ENCODE results near the gene POLR3K.
"Not testable (repeated sequence)": the region's sequence is repeated elsewhere in the genome, so short reads cannot be mapped to it uniquely, and the experiment has no call there.

POLR3K gene

DNA sequence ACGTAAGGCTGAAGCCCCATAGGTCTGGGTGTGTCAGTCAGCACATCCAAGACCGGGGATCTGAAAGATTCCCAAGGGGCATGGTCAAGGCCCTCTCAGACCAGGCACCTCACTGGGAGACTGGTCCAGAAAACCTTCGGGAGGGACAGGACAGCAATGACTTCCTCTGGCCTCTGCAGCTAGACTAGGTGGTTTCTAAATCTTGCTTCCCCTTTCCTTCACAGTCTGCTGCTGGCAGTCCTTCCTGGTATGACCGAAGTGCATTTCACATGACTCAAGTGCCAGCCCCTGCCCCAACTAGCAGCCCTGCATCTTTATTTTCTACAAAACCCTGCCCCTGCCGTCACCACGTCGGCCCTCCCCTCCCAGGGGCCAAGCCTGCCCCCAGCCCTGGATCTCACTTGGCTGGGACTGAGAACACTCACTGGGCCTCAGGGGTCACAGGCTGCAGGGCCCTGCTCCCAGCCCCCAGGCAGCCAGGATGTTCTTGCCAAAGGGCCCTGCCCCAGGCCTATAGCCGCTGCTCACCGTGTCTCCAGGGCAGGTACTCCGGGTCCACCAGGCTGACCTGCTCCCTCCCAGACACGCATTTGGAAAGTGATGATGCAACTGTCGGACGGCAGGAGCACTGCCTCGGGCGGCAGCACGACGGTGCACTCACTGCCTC is 18.3 kb downstream of the POLR3K start:
- no peak overlapping the region for H4K8ac ChIP-seq (ENCODE audit: low read depth, low read length)
- H3K4me3 ChIP-seq (ENCODE audit: low read length) = no peak overlapping the region
- no peak for DNase-seq
- H2BK15ac ChIP-seq (replicated peaks; ENCODE audit: low read depth) = no peak overlapping the region
- H3K36me3 ChIP-seq (ENCODE audit: control insufficient read depth, insufficient read depth, low read length) = peaks cover 1% of the 10 kb centered on the region
- no peak overlapping the region for H3K27ac ChIP-seq (ENCODE audit: low read depth, low read length)
- H3K4me2 ChIP-seq (ENCODE audit: low read length) = no peak overlapping the region
- no peak overlapping the region for H4K5ac ChIP-seq (ENCODE audit: low read length)
- H3K23ac ChIP-seq (ENCODE audit: low read length) = no peak overlapping the region
- no peaks in the 10 kb centered on the region for H3K79me1 ChIP-seq (ENCODE audit: low read length)
- no peak overlapping the region for H2BK5ac ChIP-seq (ENCODE audit: low read length)
- no peak overlapping the region for H3K18ac ChIP-seq (ENCODE audit: low read length)
- WGBS (ENCODE audit: extremely low coverage, insufficient coverage, low lambda C conversion rate) = no CpG with 5 or more reads among the region's 17 CpGs
- H3K79me2 ChIP-seq (ENCODE audit: control insufficient read depth, insufficient read depth, low read length) = no peaks in the 10 kb centered on the region
- H3K4ac ChIP-seq (ENCODE audit: low read depth, low read length) = no peak overlapping the region
- no peak overlapping the region for H3K9ac ChIP-seq (ENCODE audit: low read length)
- no peaks in the 10 kb centered on the region for H3K4me1 ChIP-seq (ENCODE audit: control insufficient read depth, low read depth, low read length)
- no peak overlapping the region for H3K56ac ChIP-seq (ENCODE audit: low read length)
- no peak overlapping the region for H2AK5ac ChIP-seq (ENCODE audit: low read length)
- H2BK120ac ChIP-seq (ENCODE audit: low read depth, low read length) = no peak overlapping the region
- no peaks in the 10 kb centered on the region for H3K27me3 ChIP-seq (ENCODE audit: insufficient read depth, low read length, poor library complexity)

DNA sequence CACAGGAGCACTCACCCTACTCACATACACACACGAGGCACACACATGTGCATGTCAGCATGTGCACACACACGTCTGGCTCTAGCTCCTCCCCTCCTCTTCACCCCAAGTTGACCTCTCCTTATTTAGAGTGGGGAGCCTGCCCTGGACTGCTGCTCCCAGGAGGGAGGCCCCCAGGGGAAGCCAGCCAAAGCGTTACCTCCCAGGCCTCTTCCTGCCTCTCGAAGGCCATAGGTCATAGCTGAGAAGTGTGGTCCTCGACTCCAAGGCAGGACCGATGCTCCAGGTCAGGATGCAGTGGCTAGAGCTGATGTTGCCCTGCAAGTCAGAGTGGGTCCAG is 18.8 kb downstream of the POLR3K start:
- Histone ChIP-seq H3K4me1 (ENCODE audit: control insufficient read depth, low read depth, low read length) (no peaks in the 10 kb centered on the region), H3K36me3 (ENCODE audit: control insufficient read depth, insufficient read depth, low read length) (peaks cover 1% of the 10 kb centered on the region), H3K27ac (ENCODE audit: low read depth, low read length) (no peak overlapping the region), H3K4ac (ENCODE audit: low read depth, low read length) (no peak overlapping the region), H3K4me2 (ENCODE audit: low read length) (no peak overlapping the region), H3K9ac (ENCODE audit: low read length) (no peak overlapping the region), H4K8ac (ENCODE audit: low read depth, low read length) (no peak overlapping the region), H2BK120ac (ENCODE audit: low read depth, low read length) (no peak overlapping the region), H4K5ac (ENCODE audit: low read length) (no peak overlapping the region), H3K79me1 (ENCODE audit: low read length) (no peaks in the 10 kb centered on the region), H3K79me2 (ENCODE audit: control insufficient read depth, insufficient read depth, low read length) (no peaks in the 10 kb centered on the region), H2AK5ac (ENCODE audit: low read length) (no peak overlapping the region), H2BK5ac (ENCODE audit: low read length) (no peak overlapping the region), H3K23ac (ENCODE audit: low read length) (no peak overlapping the region), H3K56ac (ENCODE audit: low read length) (no peak overlapping the region), H3K27me3 (ENCODE audit: insufficient read depth, low read length, poor library complexity) (no peaks in the 10 kb centered on the region), H3K4me3 (ENCODE audit: low read length) (no peak overlapping the region), H3K18ac (ENCODE audit: low read length) (no peak overlapping the region), H2BK15ac (replicated peaks; ENCODE audit: low read depth) (no peak overlapping the region)
- no CpG with 5 or more reads among the region's 6 CpGs for WGBS (ENCODE audit: extremely low coverage, insufficient coverage, low lambda C conversion rate)
- DNase-seq = no peak

DNA sequence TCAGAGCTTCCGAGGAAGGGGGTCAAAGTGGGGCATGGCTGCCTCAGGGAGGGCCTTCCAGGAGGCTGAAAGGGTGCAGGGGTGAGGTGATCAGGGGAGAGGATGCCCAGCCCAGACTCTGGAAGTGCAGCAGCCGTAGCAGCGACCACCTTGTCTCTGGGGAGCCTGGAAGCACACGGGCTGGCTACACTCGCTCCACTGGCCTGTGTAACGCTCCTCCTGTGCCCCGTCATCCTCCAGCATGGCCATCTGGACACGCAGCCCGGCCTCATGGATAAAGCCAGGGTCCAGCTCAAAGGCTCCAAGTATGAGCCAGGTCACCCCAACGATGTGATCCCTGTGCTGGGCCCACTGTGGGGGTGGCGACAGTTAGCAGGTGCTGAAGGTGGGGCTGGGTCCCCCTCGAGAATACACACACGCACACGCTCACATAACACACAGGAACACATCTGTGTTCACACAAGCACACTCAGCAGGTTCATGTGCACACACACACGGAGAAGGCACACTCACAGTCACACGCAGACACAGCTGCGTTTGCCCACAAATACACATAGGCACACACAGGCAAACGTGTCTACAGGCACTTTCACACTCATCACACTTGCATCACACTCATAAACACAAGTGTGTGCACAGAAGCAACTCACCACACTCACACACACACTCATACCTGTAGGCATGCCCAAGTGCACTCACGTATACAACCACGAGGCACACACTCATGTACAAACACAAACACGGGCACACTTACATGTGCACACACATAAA is 19.3 kb downstream of the POLR3K start:
- Histone ChIP-seq H2BK15ac (replicated peaks; ENCODE audit: low read depth) (no peak overlapping the region), H4K8ac (ENCODE audit: low read depth, low read length) (no peak overlapping the region), H2AK5ac (ENCODE audit: low read length) (no peak overlapping the region), H4K5ac (ENCODE audit: low read length) (no peak overlapping the region), H3K4me1 (ENCODE audit: control insufficient read depth, low read depth, low read length) (no peaks in the 10 kb centered on the region), H3K23ac (ENCODE audit: low read length) (no peak overlapping the region), H3K18ac (ENCODE audit: low read length) (no peak overlapping the region), H3K9ac (ENCODE audit: low read length) (no peak overlapping the region), H3K79me2 (ENCODE audit: control insufficient read depth, insufficient read depth, low read length) (no peaks in the 10 kb centered on the region), H3K4me3 (ENCODE audit: low read length) (no peak overlapping the region), H3K36me3 (ENCODE audit: control insufficient read depth, insufficient read depth, low read length) (peaks cover 1% of the 10 kb centered on the region), H3K79me1 (ENCODE audit: low read length) (no peaks in the 10 kb centered on the region), H3K4me2 (ENCODE audit: low read length) (no peak overlapping the region), H3K27ac (ENCODE audit: low read depth, low read length) (no peak overlapping the region), H3K27me3 (ENCODE audit: insufficient read depth, low read length, poor library complexity) (no peaks in the 10 kb centered on the region), H2BK120ac (ENCODE audit: low read depth, low read length) (no peak overlapping the region), H3K56ac (ENCODE audit: low read length) (no peak overlapping the region), H3K4ac (ENCODE audit: low read depth, low read length) (no peak overlapping the region), H2BK5ac (ENCODE audit: low read length) (no peak overlapping the region)
- WGBS (ENCODE audit: extremely low coverage, insufficient coverage, low lambda C conversion rate) = no CpG with 5 or more reads among the region's 21 CpGs
- no peak for DNase-seq

DNA sequence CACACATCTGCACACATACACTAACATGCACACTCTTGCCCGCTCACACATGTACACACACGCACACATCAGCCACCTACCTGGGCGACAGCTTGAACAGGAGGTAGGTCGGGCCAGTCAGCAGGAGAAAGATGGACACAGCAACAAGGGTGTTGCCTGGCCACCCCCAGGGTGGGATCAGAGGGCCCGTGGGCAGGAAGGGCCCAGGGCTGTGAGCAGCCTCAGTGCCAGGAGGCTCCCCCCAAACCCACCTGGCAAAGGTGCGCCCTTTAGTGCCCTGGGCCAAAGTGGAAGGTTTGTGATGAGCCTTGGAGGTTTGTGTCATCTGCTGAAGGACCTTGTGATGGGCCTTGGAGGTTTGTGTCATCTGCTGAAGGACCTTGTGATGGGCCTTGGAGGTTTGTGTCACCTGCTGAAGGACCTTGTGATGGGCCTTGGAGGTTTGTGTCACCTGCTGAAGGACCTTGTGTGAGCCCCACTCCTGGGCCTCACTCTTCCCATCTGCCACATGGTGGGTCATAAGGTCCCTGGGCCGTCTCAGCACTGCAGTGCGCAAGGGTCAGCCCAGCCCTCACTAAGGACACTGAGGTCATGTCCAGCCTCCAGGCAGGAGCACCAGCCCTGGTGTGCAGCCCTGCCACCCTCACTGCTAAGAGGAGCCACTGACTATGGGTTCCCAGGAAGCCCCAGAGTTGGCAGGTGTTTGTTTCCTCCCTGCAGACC is 20.1 kb downstream of the POLR3K start:
- not testable (repeated sequence) for H3K4me2 ChIP-seq (ENCODE audit: low read length); H2AK5ac ChIP-seq (ENCODE audit: low read length); H3K36me3 ChIP-seq (ENCODE audit: control insufficient read depth, insufficient read depth, low read length); H3K4me1 ChIP-seq (ENCODE audit: control insufficient read depth, low read depth, low read length); H3K23ac ChIP-seq (ENCODE audit: low read length); H3K4ac ChIP-seq (ENCODE audit: low read depth, low read length); H3K79me1 ChIP-seq (ENCODE audit: low read length); H3K27ac ChIP-seq (ENCODE audit: low read depth, low read length); H3K79me2 ChIP-seq (ENCODE audit: control insufficient read depth, insufficient read depth, low read length); H2BK120ac ChIP-seq (ENCODE audit: low read depth, low read length); DNase-seq; H3K27me3 ChIP-seq (ENCODE audit: insufficient read depth, low read length, poor library complexity); H4K8ac ChIP-seq (ENCODE audit: low read depth, low read length); H3K56ac ChIP-seq (ENCODE audit: low read length); H3K9ac ChIP-seq (ENCODE audit: low read length); H3K4me3 ChIP-seq (ENCODE audit: low read length); H2BK15ac ChIP-seq (replicated peaks; ENCODE audit: low read depth); H3K18ac ChIP-seq (ENCODE audit: low read length); H4K5ac ChIP-seq (ENCODE audit: low read length); H2BK5ac ChIP-seq (ENCODE audit: low read length)
- no CpG with 5 or more reads among the region's 8 CpGs for WGBS (ENCODE audit: extremely low coverage, insufficient coverage, low lambda C conversion rate)

DNA sequence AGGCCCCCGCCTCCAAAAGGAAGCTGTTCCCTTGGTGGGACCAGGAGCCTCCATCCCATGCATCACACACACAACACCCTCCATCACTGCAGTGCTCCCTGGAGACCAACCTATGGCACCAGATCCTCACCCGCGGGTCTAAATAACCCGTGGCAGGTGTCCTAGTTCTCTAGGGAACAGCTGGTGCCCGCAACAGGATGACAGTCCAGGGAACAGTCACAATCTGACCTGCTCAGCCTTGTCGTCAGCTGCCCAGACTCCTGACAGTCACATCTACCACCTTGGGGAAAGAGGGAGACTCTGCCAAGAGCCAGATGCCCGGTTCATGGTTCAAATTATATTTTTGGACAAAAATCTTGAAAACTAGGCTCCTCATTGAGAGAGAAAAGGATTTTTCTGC is 22.8 kb downstream of the POLR3K start:
- H3K79me1 ChIP-seq (ENCODE audit: low read length); H3K23ac ChIP-seq (ENCODE audit: low read length); H3K4me2 ChIP-seq (ENCODE audit: low read length); H3K27me3 ChIP-seq (ENCODE audit: insufficient read depth, low read length, poor library complexity); H2AK5ac ChIP-seq (ENCODE audit: low read length); H3K9ac ChIP-seq (ENCODE audit: low read length); H3K27ac ChIP-seq (ENCODE audit: low read depth, low read length); H3K4me3 ChIP-seq (ENCODE audit: low read length); DNase-seq; H3K56ac ChIP-seq (ENCODE audit: low read length); H3K4ac ChIP-seq (ENCODE audit: low read depth, low read length); H2BK15ac ChIP-seq (replicated peaks; ENCODE audit: low read depth); H3K4me1 ChIP-seq (ENCODE audit: control insufficient read depth, low read depth, low read length); H3K36me3 ChIP-seq (ENCODE audit: control insufficient read depth, insufficient read depth, low read length); H3K18ac ChIP-seq (ENCODE audit: low read length); H4K5ac ChIP-seq (ENCODE audit: low read length); H2BK120ac ChIP-seq (ENCODE audit: low read depth, low read length); H4K8ac ChIP-seq (ENCODE audit: low read depth, low read length); H2BK5ac ChIP-seq (ENCODE audit: low read length); H3K79me2 ChIP-seq (ENCODE audit: control insufficient read depth, insufficient read depth, low read length): not testable (repeated sequence)
- WGBS (ENCODE audit: extremely low coverage, insufficient coverage, low lambda C conversion rate) = no CpG with 5 or more reads among the region's 7 CpGs
